Body of pancreas (tissue), 4 donors: ENCODE results near the gene SPAAR.

Experiments
- CTCF ChIP-seq, 7 experiments: fragments of 450-650 bp in 4 of 7; fragments of 200-600 bp in 3 of 7; sonication (generic) in 3 of 7; IDR thresholded peaks; one replicate each; pipeline ENCODE4 v1.5.1; 2016 to 2019; ENCODE audit warnings: antibody characterized with exemption in 7 of 7
- POLR2A ChIP-seq, 3 donors: fragments of 450-650 bp; IDR thresholded peaks; one replicate each; pipeline ENCODE4 v1.6.1; 2016; ENCODE audit warnings: antibody characterized with exemption in 3 of 3, mild to moderate bottlenecking in 2 of 3

- TF ChIP-seq CTCF (IDR thresholded peaks at IDR 0.05) = no peak
- no peak for TF ChIP-seq POLR2A (IDR thresholded peaks at IDR 0.05)
These were observed 19.5 kb downstream of the SPAAR start for GRCh38 chr9:35928591-35929452.
